ENCODE data around the gene ZNF862. TPM values are rescaled to one million over a fixed set of nuclear protein-coding genes. Genes with fewer than 3 reads are reported as not detected.

ZNF862 gene
- total RNA-seq, 1 experiment from 2014 or later = 2.8 TPM

- no peak for DNase-seq (ENCODE audit: low read depth)
- in situ Hi-C loops (cut with HindIII; ENCODE audit: low pct_unique_long_range_greater_than_20kb, low sequenced_read_pairs) = no loop called here
Observed at GRCh38 chr7:149806726-149807125, 31.4 kb upstream of the ZNF862 start.

- in situ Hi-C loops (cut with HindIII; ENCODE audit: low pct_unique_long_range_greater_than_20kb, low sequenced_read_pairs) = no loop called here
- DNase-seq (ENCODE audit: low read depth) = no peak
Observed at GRCh38 chr7:149808311-149808710, 29.9 kb upstream of the ZNF862 start.

GRCh38 chr7:149809215-149809614, 29.0 kb upstream of the ZNF862 start:
- DNase-seq (ENCODE audit: low read depth) = no peak
- in situ Hi-C loops (cut with HindIII; ENCODE audit: low pct_unique_long_range_greater_than_20kb, low sequenced_read_pairs) = no loop called here

- in situ Hi-C loops (cut with HindIII; ENCODE audit: low pct_unique_long_range_greater_than_20kb, low sequenced_read_pairs) = no loop called here
- DNase-seq (ENCODE audit: low read depth) = no peak
Observed at GRCh38 chr7:149811221-149811620, 27.0 kb upstream of the ZNF862 start.

GRCh38 chr7:149811831-149812490, 26.2 kb upstream of the ZNF862 start:
- DNase-seq (ENCODE audit: low read depth) = no peak
- in situ Hi-C loops (cut with HindIII; ENCODE audit: low pct_unique_long_range_greater_than_20kb, low sequenced_read_pairs) = no loop called here

- in situ Hi-C loops (cut with HindIII; ENCODE audit: low pct_unique_long_range_greater_than_20kb, low sequenced_read_pairs) = no loop called here
- DNase-seq (ENCODE audit: low read depth) = no peak
Observed at GRCh38 chr7:149813254-149814035, 24.7 kb upstream of the ZNF862 start.

- in situ Hi-C loops (cut with HindIII; ENCODE audit: low pct_unique_long_range_greater_than_20kb, low sequenced_read_pairs) = no loop called here
Observed at GRCh38 chr7:149814494-149814893, 23.7 kb upstream of the ZNF862 start.

GRCh38 chr7:149815121-149815520, 23.1 kb upstream of the ZNF862 start:
- in situ Hi-C loops (cut with HindIII; ENCODE audit: low pct_unique_long_range_greater_than_20kb, low sequenced_read_pairs) = no loop called here
- no peak for DNase-seq (ENCODE audit: low read depth)

More at GRCh38 chr7:149814494-149814893, 23.7 kb upstream of the ZNF862 start:
- no peak for DNase-seq (ENCODE audit: low read depth)

- in situ Hi-C loops (cut with HindIII; ENCODE audit: low pct_unique_long_range_greater_than_20kb, low sequenced_read_pairs) = no loop called here
- no peak for DNase-seq (ENCODE audit: low read depth)
Observed at GRCh38 chr7:149815661-149816266, 22.4 kb upstream of the ZNF862 start.

GRCh38 chr7:149816267-149816751, 21.9 kb upstream of the ZNF862 start:
- DNase-seq (ENCODE audit: low read depth) = no peak
- in situ Hi-C loops (cut with HindIII; ENCODE audit: low pct_unique_long_range_greater_than_20kb, low sequenced_read_pairs) = no loop called here

GRCh38 chr7:149816794-149817193, 21.4 kb upstream of the ZNF862 start:
- no peak for DNase-seq (ENCODE audit: low read depth)
- in situ Hi-C loops (cut with HindIII; ENCODE audit: low pct_unique_long_range_greater_than_20kb, low sequenced_read_pairs) = no loop called here

GRCh38 chr7:149817301-149817771, 20.8 kb upstream of the ZNF862 start:
- DNase-seq (ENCODE audit: low read depth) = no peak
- in situ Hi-C loops (cut with HindIII; ENCODE audit: low pct_unique_long_range_greater_than_20kb, low sequenced_read_pairs) = no loop called here

GRCh38 chr7:149817836-149818535, 20.2 kb upstream of the ZNF862 start:
- in situ Hi-C loops (cut with HindIII; ENCODE audit: low pct_unique_long_range_greater_than_20kb, low sequenced_read_pairs) = no loop called here

GRCh38 chr7:149818536-149818840, 19.7 kb upstream of the ZNF862 start:
- in situ Hi-C loops (cut with HindIII; ENCODE audit: low pct_unique_long_range_greater_than_20kb, low sequenced_read_pairs) = no loop called here
- no peak for DNase-seq (ENCODE audit: low read depth)

More at GRCh38 chr7:149817836-149818535, 20.2 kb upstream of the ZNF862 start:
- DNase-seq (ENCODE audit: low read depth) = no peak

- in situ Hi-C loops (cut with HindIII; ENCODE audit: low pct_unique_long_range_greater_than_20kb, low sequenced_read_pairs) = no loop called here
- no peak for DNase-seq (ENCODE audit: low read depth)
Observed at GRCh38 chr7:149819141-149819960, 18.8 kb upstream of the ZNF862 start.

GRCh38 chr7:149819961-149820340, 18.2 kb upstream of the ZNF862 start:
- in situ Hi-C loops (cut with HindIII; ENCODE audit: low pct_unique_long_range_greater_than_20kb, low sequenced_read_pairs) = no loop called here
- DNase-seq (ENCODE audit: low read depth) = no peak

- in situ Hi-C loops (cut with HindIII; ENCODE audit: low pct_unique_long_range_greater_than_20kb, low sequenced_read_pairs) = no loop called here
- no peak for DNase-seq (ENCODE audit: low read depth)
Observed at GRCh38 chr7:149820622-149821190, 17.5 kb upstream of the ZNF862 start.
